GM12873 (cell line): ENCODE measurements around the gene GHR.
A peak's percentile ranks its signal among the peaks of the same experiment; 100 is the strongest.

ENCODE experiments used
- TF ChIP-seq, protein P1 (sequence below): IDR thresholded peaks from 2 replicates; pipeline ENCODE4 v1.5.1; 2012; ENCODE audit warnings: low read depth, mild to moderate bottlenecking, moderate library complexity, low read length, control low read depth; ENCODE audit not compliant: insufficient read depth; ENCODE audit errors: missing control alignments

The GHR gene

GRCh38 chr5:42499016-42499415, 75.8 kb downstream of the GHR start:
- TF ChIP-seq, protein P1, sequence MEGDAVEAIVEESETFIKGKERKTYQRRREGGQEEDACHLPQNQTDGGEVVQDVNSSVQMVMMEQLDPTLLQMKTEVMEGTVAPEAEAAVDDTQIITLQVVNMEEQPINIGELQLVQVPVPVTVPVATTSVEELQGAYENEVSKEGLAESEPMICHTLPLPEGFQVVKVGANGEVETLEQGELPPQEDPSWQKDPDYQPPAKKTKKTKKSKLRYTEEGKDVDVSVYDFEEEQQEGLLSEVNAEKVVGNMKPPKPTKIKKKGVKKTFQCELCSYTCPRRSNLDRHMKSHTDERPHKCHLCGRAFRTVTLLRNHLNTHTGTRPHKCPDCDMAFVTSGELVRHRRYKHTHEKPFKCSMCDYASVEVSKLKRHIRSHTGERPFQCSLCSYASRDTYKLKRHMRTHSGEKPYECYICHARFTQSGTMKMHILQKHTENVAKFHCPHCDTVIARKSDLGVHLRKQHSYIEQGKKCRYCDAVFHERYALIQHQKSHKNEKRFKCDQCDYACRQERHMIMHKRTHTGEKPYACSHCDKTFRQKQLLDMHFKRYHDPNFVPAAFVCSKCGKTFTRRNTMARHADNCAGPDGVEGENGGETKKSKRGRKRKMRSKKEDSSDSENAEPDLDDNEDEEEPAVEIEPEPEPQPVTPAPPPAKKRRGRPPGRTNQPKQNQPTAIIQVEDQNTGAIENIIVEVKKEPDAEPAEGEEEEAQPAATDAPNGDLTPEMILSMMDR, result no peak

- TF ChIP-seq, protein P1, result no peak
Observed at GRCh38 chr5:42500003-42500599, 76.9 kb downstream of the GHR start.

- TF ChIP-seq, protein P1, result no peak
Observed at GRCh38 chr5:42502613-42503470, 79.6 kb downstream of the GHR start.

GRCh38 chr5:42506662-42507061, 83.4 kb downstream of the GHR start:
- TF ChIP-seq, protein P1, result no peak

DNA sequence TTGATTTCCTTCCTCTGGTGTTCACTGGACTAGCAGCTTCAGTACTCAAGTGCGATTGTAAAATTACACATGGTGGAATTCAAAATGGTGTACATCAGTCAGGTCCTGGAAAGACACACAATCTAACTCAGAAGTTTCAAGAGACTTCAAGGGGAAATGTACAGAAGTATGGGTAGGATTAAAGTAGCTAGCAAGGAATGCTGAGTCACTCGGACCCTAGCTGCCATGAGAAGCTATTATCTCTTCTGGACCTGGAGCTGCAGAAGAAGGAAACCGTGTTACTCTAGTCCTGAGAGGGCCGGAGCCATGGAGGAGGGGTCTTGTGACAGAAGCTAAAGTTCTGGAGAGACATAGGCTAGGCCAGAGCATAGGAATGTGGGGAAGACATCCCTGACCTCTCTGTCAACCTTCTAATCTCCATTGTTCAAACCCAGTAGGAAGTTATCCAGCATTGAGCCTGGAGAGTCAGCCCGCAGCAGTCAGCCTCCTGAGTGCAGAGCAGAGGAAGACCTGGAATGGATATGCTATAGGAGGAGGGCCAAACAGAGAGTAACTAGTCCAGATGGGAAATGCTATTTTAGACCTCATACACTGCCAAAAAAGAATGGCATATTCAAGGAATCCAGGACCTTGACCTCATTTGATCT, 84.3 kb downstream of the GHR start:
- TF ChIP-seq, protein P1, result no peak

GRCh38 chr5:42513246-42513645, 90.0 kb downstream of the GHR start:
- TF ChIP-seq, protein P1, result no peak

DNA sequence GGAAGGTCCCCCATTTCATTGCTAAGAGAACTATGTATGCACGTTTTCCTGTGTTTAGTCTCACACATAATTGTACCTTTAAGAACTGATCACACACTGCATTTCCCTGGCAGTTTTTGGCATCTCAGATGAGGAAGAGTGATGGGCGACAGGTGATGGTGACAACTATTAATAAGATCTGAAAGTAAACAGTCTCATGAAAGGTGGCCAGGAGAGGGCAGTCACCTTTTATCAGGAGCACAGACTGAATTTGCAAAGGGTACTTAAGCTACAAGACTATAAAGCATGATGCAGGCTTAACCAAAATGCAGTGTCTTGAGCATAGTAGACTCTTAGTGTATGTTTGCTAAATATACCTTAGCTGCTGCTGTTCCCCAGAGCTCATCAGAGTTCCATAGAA, 91.5 kb downstream of the GHR start:
- TF ChIP-seq, protein P1, result peak; percentile 26
